CD4-positive, alpha-beta T cell (primary cell): ENCODE data around the gene AFF3. TPM values are rescaled to one million over a fixed set of nuclear protein-coding genes. Genes with fewer than 3 reads are reported as not detected.

ENCODE experiments used
- ATAC-seq: fragments of 200-7000 bp; cut with Tn5 transposase; one replicate; pipeline ENCODE4 v1.10.0; 2022; ENCODE audit warnings: mild to moderate bottlenecking; ENCODE audit not compliant: poor library complexity
- CTCF ChIA-PET: fragments of 350-600 bp; sonication (Branson Sonifier 250); formaldehyde crosslinking; loops from one replicate; lab custom pipeline; 2021; ENCODE audit warnings: antibody characterized with exemption, inconsistent platforms; lab: Charles Lee
- POLR2A ChIA-PET: fragments of 350-600 bp; sonication (Branson Sonifier 250); formaldehyde crosslinking; loops from one replicate; lab custom pipeline; 2021; ENCODE audit warnings: antibody characterized with exemption, inconsistent platforms; lab: Charles Lee
- DNase-seq, 14 experiments: peaks; one replicate each; pipeline ENCODE4 v3.0.0-alpha.2; 2013 to 2020; ENCODE audit warnings: mixed read lengths in 2 of 14
- H3K27ac ChIP-seq, 2 donors: one replicate each; pipeline versions ENCODE4 v1.5.1 to v1.7.0; 2013; ENCODE audit warnings: low read length in 2 of 2, low read depth in 1 of 2, mild to moderate bottlenecking in 1 of 2
- H3K27me3 ChIP-seq, 2 experiments: 1 replicate in 1 of 2; 2 replicates in 1 of 2; pipeline versions ENCODE4 v1.6.1 to v1.7.0; 2013; ENCODE audit warnings: low read length in 2 of 2, control low read depth in 1 of 2, mild to moderate bottlenecking in 1 of 2, moderate library complexity in 1 of 2; ENCODE audit not compliant: insufficient read depth in 2 of 2, control insufficient read depth in 1 of 2
- H3K36me3 ChIP-seq: one replicate; pipeline ENCODE4 v1.6.1; 2013; ENCODE audit warnings: low read length, control low read depth; ENCODE audit not compliant: insufficient read depth
- H3K4me1 ChIP-seq: one replicate; pipeline ENCODE4 v1.6.1; 2013; ENCODE audit warnings: low read length, control low read depth; ENCODE audit not compliant: insufficient read depth
- H3K4me3 ChIP-seq: one replicate; pipeline ENCODE4 v1.5.1; 2013; ENCODE audit warnings: mild to moderate bottlenecking, low read length, moderate library complexity
- H3K9me3 ChIP-seq, 2 experiments: 1 replicate in 1 of 2; 2 replicates in 1 of 2; pipeline versions ENCODE4 v1.6.1 to v1.7.0; 2013; ENCODE audit warnings: low read length in 2 of 2, mild to moderate bottlenecking in 2 of 2, control low read depth in 1 of 2, moderate library complexity in 1 of 2; ENCODE audit not compliant: control insufficient read depth in 1 of 2, insufficient read depth in 1 of 2
- H3K27ac Mint-ChIP-seq: one replicate; pipeline ENCODE4 v1.8.0; 2020; ENCODE audit warnings: mixed read lengths
- H3K27me3 Mint-ChIP-seq: one replicate; pipeline ENCODE4 v1.8.0; 2021; ENCODE audit warnings: mixed read lengths
- H3K36me3 Mint-ChIP-seq: one replicate; pipeline ENCODE4 v1.8.0; 2021; ENCODE audit warnings: low read depth, mixed read lengths
- H3K4me1 Mint-ChIP-seq: one replicate; pipeline ENCODE4 v1.8.0; 2021; ENCODE audit warnings: low read depth, mixed read lengths
- H3K4me3 Mint-ChIP-seq: one replicate; pipeline ENCODE4 v1.8.0; 2020; ENCODE audit warnings: mild to moderate bottlenecking, mixed read lengths
- H3K9me3 Mint-ChIP-seq: one replicate; pipeline ENCODE4 v1.8.0; 2020; ENCODE audit warnings: mixed read lengths
- CTCF ChIP-seq: fragments of 200-600 bp; IDR thresholded peaks from one replicate; pipeline ENCODE4 v1.8.0; 2022; ENCODE audit warnings: antibody characterized with exemption, mild to moderate bottlenecking
- intact Hi-C, 2 experiments: fragments of 100-400 bp; cut with DNase I in 1 of 2; cut with micrococcal nuclease in 1 of 2; formaldehyde crosslinking; loops; one replicate each; pipeline versions ENCODE4 v1.15.1 to v1.9.0; 2023 to 2025; cut with DNase I, micrococcal nuclease
- total RNA-seq, 174 experiments: library from RNA in 2 of 174; stranded (reverse) in 2 of 174; gene quantifications; one replicate each; pipeline ENCODE4 v1.2.3 and lab custom pipeline; 2021 to 2026

Gene AFF3
- total RNA-seq, 2 experiments from 2014 or later, result 15.4 to 15.7 TPM

GRCh38 chr2:100051253-100051652 is 91.1 kb downstream of the AFF3 start:
- no peaks in the 10 kb centered on the region for H3K9me3 Mint-ChIP-seq
- Histone ChIP-seq H3K36me3 (no peaks in the 10 kb centered on the region), H3K27ac (no peak overlapping the region), H3K27me3 (no peaks in the 10 kb centered on the region), H3K9me3 (no peaks in the 10 kb centered on the region), H3K4me3 (no peak overlapping the region), H3K4me1 (no peaks in the 10 kb centered on the region)
- no peak for TF ChIP-seq CTCF
- no peak overlapping the region for H3K4me3 Mint-ChIP-seq
- no peak overlapping the region for H3K27ac Mint-ChIP-seq
- ATAC-seq (no peak), DNase-seq (no peak)
- no peaks in the 10 kb centered on the region for H3K27me3 Mint-ChIP-seq
- no peaks in the 10 kb centered on the region for H3K4me1 Mint-ChIP-seq
- no peaks in the 10 kb centered on the region for H3K36me3 Mint-ChIP-seq
- ChIA-PET POLR2A (interaction anchor here (1.5 kb wide), 1 partner anchor 17 kb away, joined by 3 read pairs; no protein-coding TSS in a partner anchor), CTCF (no interaction called here)
- intact Hi-C loops, result no loop called here

- CTCF ChIA-PET, result no interaction called here
- intact Hi-C loops, result no loop called here
- Histone ChIP-seq H3K4me3 (no peak overlapping the region), H3K27ac (no peak overlapping the region), H3K27me3 (no peaks in the 10 kb centered on the region), H3K4me1 (no peaks in the 10 kb centered on the region), H3K36me3 (no peaks in the 10 kb centered on the region), H3K9me3 (no peaks in the 10 kb centered on the region)
- Mint-ChIP-seq H3K4me1 (no peaks in the 10 kb centered on the region), H3K27ac (no peak overlapping the region), H3K36me3 (no peaks in the 10 kb centered on the region), H3K4me3 (no peak overlapping the region), H3K27me3 (no peaks in the 10 kb centered on the region), H3K9me3 (no peaks in the 10 kb centered on the region)
- ATAC-seq, result no peak
- no peak for TF ChIP-seq CTCF
- no peak for DNase-seq
- POLR2A ChIA-PET, result interaction anchor here (1.5 kb wide), 1 partner anchor 17 kb away, joined by 3 read pairs; no protein-coding TSS in a partner anchor
Measured at GRCh38 chr2:100050685-100051084, 91.7 kb downstream of the AFF3 start.

GRCh38 chr2:100046961-100047947 is 95.1 kb downstream of the AFF3 start:
- no peak overlapping the region for H3K4me3 Mint-ChIP-seq
- H3K36me3 ChIP-seq, result no peaks in the 10 kb centered on the region
- H3K9me3 ChIP-seq, result no peaks in the 10 kb centered on the region
- H3K4me3 ChIP-seq, result no peak overlapping the region
- no peaks in the 10 kb centered on the region for H3K36me3 Mint-ChIP-seq
- no peaks in the 10 kb centered on the region for H3K4me1 ChIP-seq
- no peaks in the 10 kb centered on the region for H3K27me3 ChIP-seq
- no peak overlapping the region for H3K27ac Mint-ChIP-seq
- H3K27me3 Mint-ChIP-seq, result no peaks in the 10 kb centered on the region
- H3K27ac ChIP-seq, result no peak overlapping the region
- DNase-seq (no peak), ATAC-seq (no peak)
- no peaks in the 10 kb centered on the region for H3K4me1 Mint-ChIP-seq
- intact Hi-C loops, result no loop called here
- ChIA-PET CTCF (interaction anchor here (0.6 kb wide), 1 partner anchor 12 kb away, joined by 3 read pairs; no protein-coding TSS in a partner anchor), POLR2A (no interaction called here)
- TF ChIP-seq CTCF, result no peak
- H3K9me3 Mint-ChIP-seq, result no peaks in the 10 kb centered on the region
